Measurements from ENCODE around the gene ARHGAP15. TPM values are rescaled to one million over a fixed set of nuclear protein-coding genes. Genes with fewer than 3 reads are reported as not detected.

Gene ARHGAP15
- total and polyA plus RNA-seq, 9 donors: 1.5 to 10.0 (median 2.6) TPM

- Histone ChIP-seq H3K9me3 (no peaks in the 10 kb centered on the region), H3K27me3 (no peaks in the 10 kb centered on the region), H3K4me3 (no peak overlapping the region), H3K4me1 (ENCODE audit: insufficient read depth) (no peaks in the 10 kb centered on the region), H3K36me3 (no peaks in the 10 kb centered on the region), H3K27ac (no peak overlapping the region)
- no peak for DNase-seq
- 5 to 21% (median 15%) methylated on average over 2 of the region's 2 CpGs for WGBS, 3 donors
- intact Hi-C loops (cut with DNase I): no loop called here
- TF ChIP-seq EP300 (IDR thresholded peaks at IDR 0.05): no peak
- no peak for TF ChIP-seq POLR2A (IDR thresholded peaks at IDR 0.05)
- no peak for TF ChIP-seq CTCF (IDR thresholded peaks at IDR 0.05)
Observed at GRCh38 chr2:143700865-143701264, 571.6 kb downstream of the ARHGAP15 start.

GRCh38 chr2:143701785-143702184 is 572.6 kb downstream of the ARHGAP15 start:
- Histone ChIP-seq H3K27ac (no peak overlapping the region), H3K4me1 (ENCODE audit: insufficient read depth) (no peaks in the 10 kb centered on the region), H3K36me3 (no peaks in the 10 kb centered on the region), H3K27me3 (no peaks in the 10 kb centered on the region), H3K4me3 (no peak overlapping the region), H3K9me3 (no peaks in the 10 kb centered on the region)
- TF ChIP-seq EP300 (IDR thresholded peaks at IDR 0.05): no peak
- TF ChIP-seq POLR2A (IDR thresholded peaks at IDR 0.05): no peak
- TF ChIP-seq CTCF (IDR thresholded peaks at IDR 0.05): no peak
- WGBS, 3 donors: 91 to 100% (median 92%) methylated on average over 1 of the region's 1 CpG
- DNase-seq: no peak
- intact Hi-C loops (cut with DNase I): no loop called here

DNA sequence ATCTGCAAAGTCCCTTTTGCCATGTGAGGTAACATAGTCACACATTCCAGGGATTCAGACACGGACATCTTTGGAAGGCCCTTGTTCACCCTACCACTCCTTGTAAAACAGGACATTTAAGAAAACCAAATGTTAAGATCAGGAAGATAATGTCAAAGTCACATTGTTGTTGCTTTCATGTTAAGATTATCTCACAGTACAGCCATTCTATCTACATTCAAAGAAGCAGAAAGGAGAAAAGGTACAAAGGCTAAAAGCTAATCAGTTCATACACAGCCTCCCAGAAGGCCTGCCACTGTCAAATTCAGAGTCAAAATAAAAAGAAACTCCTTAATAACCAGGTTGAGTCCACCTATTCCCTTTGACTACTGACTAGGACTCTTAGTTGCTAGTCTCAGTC is 573.7 kb downstream of the ARHGAP15 start:
- no peak for DNase-seq
- WGBS, 3 donors: 90 to 93% (median 92%) methylated on average over 1 of the region's 1 CpG
- H3K27ac ChIP-seq: no peak overlapping the region
- intact Hi-C loops (cut with DNase I): no loop called here
- no peaks in the 10 kb centered on the region for H3K9me3 ChIP-seq
- H3K36me3 ChIP-seq: no peaks in the 10 kb centered on the region
- no peaks in the 10 kb centered on the region for H3K27me3 ChIP-seq
- TF ChIP-seq POLR2A (IDR thresholded peaks at IDR 0.05) (no peak), CTCF (IDR thresholded peaks at IDR 0.05) (no peak), EP300 (IDR thresholded peaks at IDR 0.05) (no peak)
- no peaks in the 10 kb centered on the region for H3K4me1 ChIP-seq (ENCODE audit: insufficient read depth)
- no peak overlapping the region for H3K4me3 ChIP-seq

- intact Hi-C loops (cut with DNase I): no loop called here
- Histone ChIP-seq H3K27ac (no peak overlapping the region), H3K9me3 (no peaks in the 10 kb centered on the region), H3K4me3 (no peak overlapping the region), H3K27me3 (no peaks in the 10 kb centered on the region), H3K36me3 (no peaks in the 10 kb centered on the region), H3K4me1 (ENCODE audit: insufficient read depth) (no peaks in the 10 kb centered on the region)
- TF ChIP-seq CTCF (IDR thresholded peaks at IDR 0.05) (no peak), POLR2A (IDR thresholded peaks at IDR 0.05) (no peak), EP300 (IDR thresholded peaks at IDR 0.05) (no peak)
- WGBS, 3 donors: 95 to 98% (median 96%) methylated on average over 3 of the region's 3 CpGs
- no peak for DNase-seq
Observed at GRCh38 chr2:143704451-143705106, 575.4 kb downstream of the ARHGAP15 start.
